IPS DF 6.9 (cell line): ENCODE measurements around the gene ADIRF.
A peak's percentile ranks its signal among the peaks of the same experiment; 100 is the strongest.
"Not testable (repeated sequence)": the region's sequence is repeated elsewhere in the genome, so short reads cannot be mapped to it uniquely, and the experiment has no call there.

Source experiments
- DNase-seq: peaks from one replicate; pipeline ENCODE4 v3.0.0-alpha.2; 2013; ENCODE audit warnings: low read depth, low spot score
- H3K27ac ChIP-seq: one replicate; pipeline ENCODE4 v1.5.1; 2013; ENCODE audit warnings: low read length, control low read depth
- H3K27me3 ChIP-seq: 2 replicates; pipeline ENCODE4 v1.6.1; 2013; ENCODE audit warnings: mild to moderate bottlenecking, low read length; ENCODE audit not compliant: control insufficient read depth, insufficient read depth
- H3K36me3 ChIP-seq: 2 replicates; pipeline ENCODE4 v1.6.1; 2013; ENCODE audit warnings: low read length; ENCODE audit not compliant: control insufficient read depth, insufficient read depth
- H3K4me1 ChIP-seq: 2 replicates; pipeline ENCODE4 v1.6.1; 2013; ENCODE audit warnings: low read length; ENCODE audit not compliant: control insufficient read depth, insufficient read depth
- H3K4me3 ChIP-seq: 2 replicates; pipeline ENCODE4 v1.5.1; 2013; ENCODE audit warnings: mild to moderate bottlenecking, low read length
- H3K9me3 ChIP-seq: 2 replicates; pipeline ENCODE4 v1.6.1; 2013; ENCODE audit warnings: low read length, inconsistent platforms; ENCODE audit not compliant: control insufficient read depth, insufficient read depth
- WGBS: extraction: QIAGEN DNeasy Blood & Tissue Kit; methylation state at CpG from one replicate; pipeline ENCODE4 v1.1.7; 2013; ENCODE audit warnings: mixed read lengths, missing lambda C conversion rate; ENCODE audit not compliant: insufficient read length, insufficient coverage; 5-methylcytosine and 5-hydroxymethylcytosine counted together

The ADIRF gene

GRCh38 chr10:86946213-86947155 lies 21.8 kb upstream of the ADIRF start:
- no CpG with 5 or more reads among the region's 13 CpGs for WGBS
- no peak overlapping the region for H3K4me3 ChIP-seq
- H3K4me1 ChIP-seq: peaks cover 5% of the 10 kb centered on the region; the same call in 1 of the 2 replicates
- H3K27ac ChIP-seq: no peak overlapping the region
- H3K9me3 ChIP-seq: no peaks in the 10 kb centered on the region
- DNase-seq: no peak
- H3K27me3 ChIP-seq: no peaks in the 10 kb centered on the region
- no peaks in the 10 kb centered on the region for H3K36me3 ChIP-seq

- not testable (repeated sequence) for H3K36me3 ChIP-seq, H3K9me3 ChIP-seq, H3K4me1 ChIP-seq, H3K27ac ChIP-seq, DNase-seq, H3K4me3 ChIP-seq, H3K27me3 ChIP-seq
- WGBS: no CpG with 5 or more reads among the region's 4 CpGs
Measured at GRCh38 chr10:86947806-86948205, 20.5 kb upstream of the ADIRF start.

- no peak overlapping the region for H3K4me3 ChIP-seq
- H3K27ac ChIP-seq: no peak overlapping the region
- H3K4me1 ChIP-seq: peaks cover 15% of the 10 kb centered on the region
- no peaks in the 10 kb centered on the region for H3K36me3 ChIP-seq
- no peak for DNase-seq
- no peaks in the 10 kb centered on the region; the same call in 1 of the 2 replicates for H3K9me3 ChIP-seq
- WGBS: no CpG with 5 or more reads among the region's 1 CpG
- no peaks in the 10 kb centered on the region for H3K27me3 ChIP-seq
Measured at GRCh38 chr10:86950349-86950748, 17.9 kb upstream of the ADIRF start.

- H3K9me3 ChIP-seq: no peaks in the 10 kb centered on the region; the same call in 1 of the 2 replicates
- no peak for DNase-seq
- H3K27me3 ChIP-seq: no peaks in the 10 kb centered on the region
- peaks cover 21% of the 10 kb centered on the region for H3K4me1 ChIP-seq
- H3K36me3 ChIP-seq: no peaks in the 10 kb centered on the region
- no peak overlapping the region for H3K4me3 ChIP-seq
- H3K27ac ChIP-seq: no peak overlapping the region
Measured at GRCh38 chr10:86951184-86951761, 17.0 kb upstream of the ADIRF start.

- H3K36me3 ChIP-seq: no peaks in the 10 kb centered on the region
- H3K9me3 ChIP-seq: no peaks in the 10 kb centered on the region; the same call in 1 of the 2 replicates
- H3K4me3 ChIP-seq: no peak overlapping the region
- H3K27me3 ChIP-seq: no peaks in the 10 kb centered on the region
- no peak overlapping the region for H3K27ac ChIP-seq
- no peak for DNase-seq
- peaks cover 25% of the 10 kb centered on the region for H3K4me1 ChIP-seq
- no CpG with 5 or more reads among the region's 7 CpGs for WGBS
Measured at GRCh38 chr10:86952106-86952505, 16.2 kb upstream of the ADIRF start.

- not testable (repeated sequence) for DNase-seq, H3K4me3 ChIP-seq, H3K36me3 ChIP-seq, H3K9me3 ChIP-seq, H3K27ac ChIP-seq, H3K27me3 ChIP-seq
- WGBS: no CpG with 5 or more reads among the region's 10 CpGs
- H3K4me1 ChIP-seq: peaks cover 25% of the 10 kb centered on the region
Measured at GRCh38 chr10:86952697-86953096, 15.6 kb upstream of the ADIRF start.

- Histone ChIP-seq H3K4me3 (no peak overlapping the region), H3K27ac (peak overlapping the region; percentile 19), H3K27me3 (no peaks in the 10 kb centered on the region), H3K36me3 (no peaks in the 10 kb centered on the region), H3K9me3 (no peaks in the 10 kb centered on the region; the same call in 1 of the 2 replicates), H3K4me1 (peaks cover 34% of the 10 kb centered on the region)
- DNase-seq: peak; percentile 87
- WGBS: no CpG with 5 or more reads among the region's 15 CpGs
Measured at GRCh38 chr10:86953747-86954680, 14.3 kb upstream of the ADIRF start.

- H3K9me3 ChIP-seq: no peaks in the 10 kb centered on the region; the same call in 1 of the 2 replicates
- peak overlapping the region; percentile 19 for H3K27ac ChIP-seq
- peaks cover 39% of the 10 kb centered on the region for H3K4me1 ChIP-seq
- WGBS: no CpG with 5 or more reads among the region's 13 CpGs
- H3K27me3 ChIP-seq: no peaks in the 10 kb centered on the region
- no peak for DNase-seq
- no peaks in the 10 kb centered on the region for H3K36me3 ChIP-seq
- H3K4me3 ChIP-seq: no peak overlapping the region
Measured at GRCh38 chr10:86954681-86955500, 13.4 kb upstream of the ADIRF start.

- no CpG with 5 or more reads among the region's 16 CpGs for WGBS
- H3K4me3 ChIP-seq: no peak overlapping the region
- DNase-seq: no peak
- no peaks in the 10 kb centered on the region for H3K36me3 ChIP-seq
- H3K27me3 ChIP-seq: no peaks in the 10 kb centered on the region
- H3K27ac ChIP-seq: no peak overlapping the region
- H3K9me3 ChIP-seq: no peaks in the 10 kb centered on the region; the same call in 1 of the 2 replicates
- H3K4me1 ChIP-seq: peaks cover 40% of the 10 kb centered on the region
Measured at GRCh38 chr10:86955501-86956194, 12.6 kb upstream of the ADIRF start.
